ENCODE results near the gene RAB26. TPM values are rescaled to one million over a fixed set of nuclear protein-coding genes. Genes with fewer than 3 reads are reported as not detected.

The RAB26 gene
- total RNA-seq, 1 donor from 2014 or later = 2.1 TPM

GRCh38 chr16:2142942-2143877 lies 5.2 kb upstream of the RAB26 start:
- Histone ChIP-seq H3K79me2 (ENCODE audit: low read depth) (no peaks in the 10 kb centered on the region), H2AFZ (replicated peaks) (no peak overlapping the region), H3K36me3 (no peaks in the 10 kb centered on the region), H3K9ac (no peak overlapping the region), H3K4me3 (no peak overlapping the region), H3K4me1 (no peaks in the 10 kb centered on the region), H4K20me1 (ENCODE audit: low read depth) (peaks cover 18% of the 10 kb centered on the region), H3K4me2 (no peak overlapping the region), H3K27ac (no peak overlapping the region), H3K9me3 (ENCODE audit: low read depth) (no peaks in the 10 kb centered on the region), H3K27me3 (no peaks in the 10 kb centered on the region), H3F3A (ENCODE audit: low read depth) (peaks cover 30% of the 10 kb centered on the region)
- H3K9me3 Mint-ChIP-seq = no peaks in the 10 kb centered on the region
- H3K27me3 Mint-ChIP-seq (ENCODE audit: insufficient read depth, low read depth) = peaks cover 17% of the 10 kb centered on the region
- TF ChIP-seq CTCF (IDR thresholded peaks at IDR 0.05) (no peak), EZH2 (IDR thresholded peaks at IDR 0.05) (no peak)
- no peak overlapping the region for H3K4me3 Mint-ChIP-seq
- H3K27ac Mint-ChIP-seq = no peak overlapping the region
- H3K4me1 Mint-ChIP-seq = peaks cover 11% of the 10 kb centered on the region
- no peak for DNase-seq (ENCODE audit: low spot score)
- no peaks in the 10 kb centered on the region for H3K36me3 Mint-ChIP-seq

GRCh38 chr16:2143878-2144485 lies 4.4 kb upstream of the RAB26 start:
- no peak overlapping the region for H3K27ac Mint-ChIP-seq
- H3K79me2 ChIP-seq (ENCODE audit: low read depth) = no peaks in the 10 kb centered on the region
- no peaks in the 10 kb centered on the region for H3K36me3 ChIP-seq
- H4K20me1 ChIP-seq (ENCODE audit: low read depth) = peaks cover 24% of the 10 kb centered on the region
- H3F3A ChIP-seq (ENCODE audit: low read depth) = peaks cover 35% of the 10 kb centered on the region
- no peak overlapping the region for H3K4me3 ChIP-seq
- no peak overlapping the region for H3K4me3 Mint-ChIP-seq
- no peak overlapping the region for H2AFZ ChIP-seq (replicated peaks)
- no peak for DNase-seq (ENCODE audit: low spot score)
- no peaks in the 10 kb centered on the region for H3K36me3 Mint-ChIP-seq
- no peak overlapping the region for H3K4me2 ChIP-seq
- no peak overlapping the region for H3K9ac ChIP-seq
- no peak for TF ChIP-seq EZH2 (IDR thresholded peaks at IDR 0.05)
- TF ChIP-seq EZH2phosphoT487 (IDR thresholded peaks at IDR 0.05) = no peak
- no peak for TF ChIP-seq CTCF (IDR thresholded peaks at IDR 0.05)
- no peak overlapping the region for H3K27ac ChIP-seq
- H3K4me1 Mint-ChIP-seq = peaks cover 11% of the 10 kb centered on the region
- H3K27me3 Mint-ChIP-seq (ENCODE audit: insufficient read depth, low read depth) = peaks cover 9% of the 10 kb centered on the region
- H3K9me3 ChIP-seq (ENCODE audit: low read depth) = no peaks in the 10 kb centered on the region
- no peaks in the 10 kb centered on the region for H3K9me3 Mint-ChIP-seq
- peaks cover 3% of the 10 kb centered on the region for H3K4me1 ChIP-seq
- H3K27me3 ChIP-seq = peaks cover 3% of the 10 kb centered on the region

GRCh38 chr16:2145843-2146242 lies 2.6 kb upstream of the RAB26 start:
- H3K4me1 ChIP-seq = peaks cover 21% of the 10 kb centered on the region
- H3K4me3 Mint-ChIP-seq = no peak overlapping the region
- H3K4me3 ChIP-seq = no peak overlapping the region
- no peak overlapping the region for H3K9ac ChIP-seq
- no peak for DNase-seq (ENCODE audit: low spot score)
- no peaks in the 10 kb centered on the region for H3K36me3 ChIP-seq
- peaks cover 53% of the 10 kb centered on the region for H3F3A ChIP-seq (ENCODE audit: low read depth)
- peak overlapping the region; percentile 1 for H3K27ac Mint-ChIP-seq
- H3K4me2 ChIP-seq = no peak overlapping the region
- peaks cover 21% of the 10 kb centered on the region for H3K4me1 Mint-ChIP-seq
- no peaks in the 10 kb centered on the region for H3K9me3 Mint-ChIP-seq
- TF ChIP-seq EZH2phosphoT487 (IDR thresholded peaks at IDR 0.05) (no peak), EZH2 (IDR thresholded peaks at IDR 0.05) (no peak), CTCF (IDR thresholded peaks at IDR 0.05) (no peak)
- H3K27ac ChIP-seq = no peak overlapping the region
- H3K36me3 Mint-ChIP-seq = no peaks in the 10 kb centered on the region
- H3K27me3 ChIP-seq = peaks cover 16% of the 10 kb centered on the region
- H3K9me3 ChIP-seq (ENCODE audit: low read depth) = no peaks in the 10 kb centered on the region
- peaks cover 8% of the 10 kb centered on the region for H3K27me3 Mint-ChIP-seq (ENCODE audit: insufficient read depth, low read depth)
- no peaks in the 10 kb centered on the region for H3K79me2 ChIP-seq (ENCODE audit: low read depth)
- H4K20me1 ChIP-seq (ENCODE audit: low read depth) = peaks cover 42% of the 10 kb centered on the region
- no peak overlapping the region for H2AFZ ChIP-seq (replicated peaks)

Measured in neural progenitor cell (in vitro differentiated cells).